Measurements from ENCODE around the gene STIP1.

STIP1 gene

GRCh38 chr11:64186492-64187165, 658 bp downstream of the STIP1 start:
- H3K27ac ChIP-seq, result no peak overlapping the region
- TF ChIP-seq ZFX (IDR thresholded peaks at IDR 0.05; ENCODE audit: borderline replicate concordance) (no peak), CTCF (IDR thresholded peaks at IDR 0.05) (no peak)

DNA sequence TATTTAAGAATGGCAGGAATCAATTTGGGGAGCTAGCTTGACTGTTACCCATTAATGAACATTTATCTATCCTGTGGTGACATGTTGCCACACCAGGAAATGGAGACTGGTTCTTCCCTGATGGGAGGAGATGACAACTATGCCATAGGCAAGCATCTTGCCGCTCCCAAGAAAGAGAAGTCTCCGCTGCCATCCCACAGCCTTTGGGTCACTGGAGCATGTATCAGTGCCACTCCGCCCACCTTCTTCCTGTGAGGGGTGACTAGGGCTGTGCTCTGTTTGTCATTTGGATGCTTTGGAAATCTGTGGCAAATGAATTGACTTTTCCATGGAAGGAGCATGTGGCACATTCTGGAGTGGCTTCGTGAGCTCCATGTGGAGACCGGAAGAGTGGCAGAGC, 6.5 kb downstream of the STIP1 start:
- H3K27ac ChIP-seq, result no peak overlapping the region

DNA sequence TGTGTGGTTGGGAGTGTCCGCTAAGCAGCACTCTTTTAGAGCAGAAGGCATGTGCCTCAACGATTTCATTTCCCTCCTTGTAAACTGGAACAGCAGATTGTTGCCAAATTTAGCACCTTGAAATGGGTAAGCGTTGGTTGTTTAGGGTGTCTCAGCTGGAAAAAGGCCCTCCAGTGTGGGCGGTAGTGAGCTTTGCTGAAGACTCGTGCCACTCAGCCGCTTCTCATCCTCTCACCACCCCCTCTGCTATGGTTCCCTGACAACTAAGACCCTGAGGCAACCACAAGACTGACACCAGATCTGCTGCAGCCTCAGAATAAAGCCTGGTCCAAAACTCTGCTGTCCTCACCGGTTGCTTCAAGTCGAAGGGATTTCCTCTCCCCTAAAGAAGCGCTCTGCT, 10.7 kb downstream of the STIP1 start:
- TF ChIP-seq ZFX (IDR thresholded peaks at IDR 0.05; ENCODE audit: borderline replicate concordance) (no peak), CTCF (IDR thresholded peaks at IDR 0.05) (no peak)
- no peak overlapping the region for H3K27ac ChIP-seq

More for the DNA sequence above, 6.5 kb downstream of the STIP1 start:
- TF ChIP-seq ZFX (IDR thresholded peaks at IDR 0.05; ENCODE audit: borderline replicate concordance) (no peak), CTCF (IDR thresholded peaks at IDR 0.05) (no peak)

DNA sequence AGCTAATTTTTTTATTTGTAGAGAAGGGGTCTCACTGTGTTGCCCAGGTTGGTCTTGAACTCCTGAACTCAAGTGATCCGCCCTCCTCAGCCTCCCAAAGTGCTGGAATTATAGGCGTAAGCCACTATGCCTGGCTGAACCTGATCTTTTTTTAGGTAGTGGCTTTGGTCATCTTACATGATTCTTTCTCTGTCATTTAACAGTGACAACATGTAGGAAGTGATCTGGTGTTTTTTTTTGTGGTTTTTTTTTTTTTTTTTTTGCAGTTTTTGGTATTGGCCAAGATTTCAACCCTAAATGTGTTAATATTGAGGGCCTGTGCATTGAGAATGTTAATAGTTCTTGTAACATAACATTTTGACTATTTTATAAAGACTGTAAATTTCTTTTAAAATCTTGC, 12.5 kb downstream of the STIP1 start:
- H3K27ac ChIP-seq, result no peak overlapping the region
- TF ChIP-seq CTCF (IDR thresholded peaks at IDR 0.05) (no peak), ZFX (IDR thresholded peaks at IDR 0.05; ENCODE audit: borderline replicate concordance) (no peak)

- TF ChIP-seq ZFX (IDR thresholded peaks at IDR 0.05; ENCODE audit: borderline replicate concordance) (no peak), CTCF (IDR thresholded peaks at IDR 0.05) (no peak)
- 0 out of 2 replicates have a peak overlapping the region, but pooled peaks have one; percentile 12 for H3K27ac ChIP-seq
Observed at GRCh38 chr11:64201543-64201942, 15.6 kb downstream of the STIP1 start.

- H3K27ac ChIP-seq, result peak overlapping the region; percentile 40; the same call in 1 of the 2 replicates
- TF ChIP-seq CTCF (IDR thresholded peaks at IDR 0.05) (no peak), ZFX (IDR thresholded peaks at IDR 0.05; ENCODE audit: borderline replicate concordance) (no peak)
Observed at GRCh38 chr11:64202992-64203391, 17.0 kb downstream of the STIP1 start.

DNA sequence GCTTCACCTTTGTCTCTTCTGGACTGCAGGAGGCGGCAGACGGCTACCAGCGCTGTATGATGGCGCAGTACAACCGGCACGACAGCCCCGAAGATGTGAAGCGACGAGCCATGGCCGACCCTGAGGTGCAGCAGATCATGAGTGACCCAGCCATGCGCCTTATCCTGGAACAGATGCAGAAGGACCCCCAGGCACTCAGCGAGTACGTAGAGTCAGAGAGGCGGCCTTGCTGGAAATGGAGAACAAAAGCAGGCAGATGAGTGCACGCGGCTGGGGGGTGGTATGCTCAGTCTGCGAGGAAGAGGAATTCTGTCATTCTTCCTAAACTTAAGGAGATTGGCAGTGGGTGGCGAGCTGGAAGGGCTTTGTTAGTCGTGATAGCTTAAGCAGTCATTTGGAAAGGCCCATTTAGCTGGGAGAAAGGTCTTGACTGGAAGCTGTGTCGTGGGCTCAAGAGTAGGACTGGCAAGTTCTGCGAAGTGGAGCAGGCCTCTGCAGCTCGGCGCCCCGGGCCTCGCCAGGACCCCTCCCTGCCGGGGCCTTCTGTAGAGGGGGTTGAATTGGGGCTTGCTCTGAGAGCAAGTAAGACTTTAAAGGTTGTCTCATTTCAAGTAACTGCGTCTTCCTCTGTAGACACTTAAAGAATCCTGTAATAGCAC, 17.6 kb downstream of the STIP1 start:
- TF ChIP-seq CTCF (IDR thresholded peaks at IDR 0.05) (no peak), ZFX (IDR thresholded peaks at IDR 0.05; ENCODE audit: borderline replicate concordance) (no peak)
- peak overlapping the region; percentile 40 for H3K27ac ChIP-seq

All from 22Rv1 (cell line).